IMR-90 (cell line): Measurements from ENCODE around the gene PALM. TPM values are rescaled to one million over a fixed set of nuclear protein-coding genes. Genes with fewer than 3 reads are reported as not detected.

Experiments used
- ATAC-seq: fragments of 200-7000 bp; cut with Tn5 transposase; 2 replicates; pipeline ENCODE4 v1.9.1; 2020; ENCODE audit warnings: low read depth, mild to moderate bottlenecking, moderate library complexity
- BruUV-seq: library from RNA; stranded (reverse); fragments of 400-500 nt; replicated peaks from 2 replicates; lab custom pipeline; 2021; lab: Mats Ljungman, UMichigan
- CTCF ChIA-PET: fragments of 300-600 bp; formaldehyde crosslinking; extraction: SDS; loops from one replicate; lab custom pipeline; 2021; ENCODE audit warnings: antibody characterized with exemption; lab: Yijun Ruan, JAX
- POLR2A ChIA-PET: fragments of 300-600 bp; sonication (Branson Sonifier 250); formaldehyde crosslinking; loops from one replicate; lab custom pipeline; 2022; ENCODE audit warnings: antibody characterized with exemption; ENCODE audit not compliant: unreplicated experiment; lab: Charles Lee
- DNase-seq: peaks from one replicate; pipeline ENCODE4 v3.0.0; 2013
- H2AFZ ChIP-seq: replicated peaks from 2 replicates; pipeline ENCODE3; 2013; ENCODE audit warnings: low read length, mild to moderate bottlenecking; ENCODE audit not compliant: poor library complexity
- H2AK5ac ChIP-seq: 2 replicates; pipeline ENCODE4 v1.6.1; 2013; ENCODE audit warnings: low read depth, low read length, inconsistent platforms
- H2AK9ac ChIP-seq: replicated peaks from 2 replicates; pipeline ENCODE3; 2013; ENCODE audit warnings: mild to moderate bottlenecking, low read depth, low read length, moderate library complexity; ENCODE audit not compliant: poor library complexity
- H2BK120ac ChIP-seq: 2 replicates; pipeline ENCODE4 v1.6.1; 2013; ENCODE audit warnings: low read depth, low read length, inconsistent platforms
- H2BK15ac ChIP-seq: 3 replicates; pipeline ENCODE4 v1.6.1; 2013; ENCODE audit warnings: low read depth, low read length, inconsistent platforms
- H2BK20ac ChIP-seq: 2 replicates; pipeline ENCODE4 v1.6.1; 2013; ENCODE audit warnings: low read depth, mild to moderate bottlenecking, inconsistent platforms, low read length, moderate library complexity
- H2BK5ac ChIP-seq: 2 replicates; pipeline ENCODE4 v1.6.1; 2013; ENCODE audit warnings: mild to moderate bottlenecking, low read depth, low read length, inconsistent platforms; ENCODE audit not compliant: poor library complexity, severe bottlenecking
- H3K14ac ChIP-seq: replicated peaks from 2 replicates; pipeline ENCODE4 v1.6.1; 2013; ENCODE audit warnings: low read depth, low read length, inconsistent platforms
- H3K18ac ChIP-seq: 2 replicates; pipeline ENCODE4 v1.6.1; 2013; ENCODE audit warnings: low read depth, low read length, control low read depth
- H3K23ac ChIP-seq: 2 replicates; pipeline ENCODE4 v1.6.1; 2013; ENCODE audit warnings: low read depth, low read length, inconsistent platforms
- H3K27ac ChIP-seq: 2 replicates; pipeline ENCODE4 v1.5.1; 2013; ENCODE audit warnings: mild to moderate bottlenecking, control low read depth, low read length; ENCODE audit not compliant: insufficient read depth
- H3K27me3 ChIP-seq: 2 replicates; pipeline ENCODE4 v1.6.1; 2013; ENCODE audit warnings: low read length; ENCODE audit not compliant: control insufficient read depth, insufficient read depth
- H3K36me3 ChIP-seq: 2 replicates; pipeline ENCODE4 v1.6.1; 2013; ENCODE audit warnings: low read length, mixed read lengths; ENCODE audit not compliant: control insufficient read depth, insufficient read depth
- H3K4ac ChIP-seq: 2 replicates; pipeline ENCODE4 v1.6.1; 2013; ENCODE audit warnings: low read depth, low read length, inconsistent platforms
- H3K4me1 ChIP-seq: 2 replicates; pipeline ENCODE4 v1.6.1; 2013; ENCODE audit warnings: low read length, mixed read lengths; ENCODE audit not compliant: control insufficient read depth, insufficient read depth
- H3K4me2 ChIP-seq: 2 replicates; pipeline ENCODE4 v1.6.1; 2013; ENCODE audit warnings: low read depth, mild to moderate bottlenecking, control low read depth, low read length, moderate library complexity
- H3K4me3 ChIP-seq: 2 replicates; pipeline ENCODE4 v1.5.1; 2013; ENCODE audit warnings: low read depth, mild to moderate bottlenecking, control low read depth, low read length, moderate library complexity; ENCODE audit not compliant: insufficient read depth
- H3K56ac ChIP-seq: 2 replicates; pipeline ENCODE4 v1.6.1; 2013; ENCODE audit warnings: low read length, inconsistent platforms; ENCODE audit not compliant: insufficient read depth; ENCODE audit errors: extremely low read depth
- H3K79me1 ChIP-seq, 2 experiments: 2 replicates each; pipeline ENCODE4 v1.6.1; 2013; ENCODE audit warnings: low read length in 2 of 2, inconsistent platforms in 1 of 2, low read depth in 1 of 2
- H3K9ac ChIP-seq: 2 replicates; pipeline ENCODE4 v1.6.1; 2013; ENCODE audit warnings: low read depth, low read length, control low read depth
- H3K9me1 ChIP-seq: 2 replicates; pipeline ENCODE4 v1.6.1; 2013; ENCODE audit warnings: low read length, inconsistent platforms; ENCODE audit not compliant: insufficient read depth
- H3K9me3 ChIP-seq: 2 replicates; pipeline ENCODE4 v1.6.1; 2013; ENCODE audit warnings: low read length; ENCODE audit not compliant: control insufficient read depth, insufficient read depth
- H4K20me1 ChIP-seq: 2 replicates; pipeline ENCODE4 v1.6.1; 2013; ENCODE audit warnings: low read length, inconsistent platforms; ENCODE audit not compliant: insufficient read depth
- H4K5ac ChIP-seq: 2 replicates; pipeline ENCODE4 v1.6.1; 2013; ENCODE audit warnings: mild to moderate bottlenecking, low read depth, low read length, control low read depth
- H4K8ac ChIP-seq, 2 experiments: 2 replicates each; pipeline ENCODE4 v1.6.1; 2013; ENCODE audit warnings: low read depth in 2 of 2, low read length in 2 of 2, control low read depth in 1 of 2, inconsistent platforms in 1 of 2
- H4K91ac ChIP-seq: 2 replicates; pipeline ENCODE4 v1.6.1; 2013; ENCODE audit warnings: low read depth, low read length, inconsistent platforms; ENCODE audit not compliant: insufficient read depth
- CHD1 ChIP-seq: IDR thresholded peaks from 2 replicates; pipeline ENCODE4 v1.6.1; 2012; ENCODE audit warnings: low read depth, low read length, improper control_type of control experiment
- CTCF ChIP-seq: conservative IDR thresholded peaks from 2 replicates; pipeline ENCODE4 v1.5.1; 2012; ENCODE audit warnings: mild to moderate bottlenecking, low read depth, low read length, improper control_type of control experiment
- MAFK ChIP-seq: IDR thresholded peaks from 2 replicates; pipeline ENCODE4 v1.6.1; 2012; ENCODE audit warnings: low read depth, low read length, improper control_type of control experiment
- POLR2A ChIP-seq: IDR thresholded peaks from 2 replicates; pipeline ENCODE4 v1.6.1; 2012; ENCODE audit warnings: mild to moderate bottlenecking, low read depth, low read length
- RCOR1 ChIP-seq: IDR thresholded peaks from 2 replicates; pipeline ENCODE4 v1.6.1; 2012; ENCODE audit warnings: mild to moderate bottlenecking, low read length, improper control_type of control experiment; ENCODE audit not compliant: insufficient replicate concordance
- SMC3 ChIP-seq: fragments of 150-350 bp; IDR thresholded peaks from 2 replicates; pipeline ENCODE4 v1.6.1; 2016; ENCODE audit warnings: low read depth, mild to moderate bottlenecking, antibody characterized with exemption, low read length, moderate library complexity
- WGBS, 2 experiments: methylation state at CpG; one replicate each; pipeline versions ENCODE4 v1.1.5 to v1.1.7; 2013; ENCODE audit warnings: missing lambda C conversion rate in 2 of 2; ENCODE audit not compliant: insufficient read length in 1 of 2; ENCODE audit errors: extremely low coverage in 2 of 2; 5-methylcytosine and 5-hydroxymethylcytosine counted together
- dilution Hi-C: fragments of 300-500 bp; cut with HindIII; formaldehyde crosslinking; loops from one replicate; pipeline ENCODE4 v1.14.3; 2018; ENCODE audit warnings: low sequenced_read_pairs; ENCODE audit not compliant: unreplicated experiment
- in situ Hi-C: fragments of 300-500 bp; cut with MboI; formaldehyde crosslinking; loops from 3 replicates; pipeline ENCODE4 v1.14.3; 2019; ENCODE audit warnings: low sequenced_read_pairs, inconsistent platforms, mixed read lengths
- intact Hi-C: fragments of 100-400 bp; cut with micrococcal nuclease; formaldehyde crosslinking; loops from 2 replicates; pipeline ENCODE4 v1.10.0; 2022
- polyA plus RNA-seq, 3 experiments: library from polyadenylated mRNA; depleted of rRNA; stranded (reverse); fragments of >200 nt; gene quantifications; 2 replicates each; pipeline ENCODE4 v1.2.3, GENCODE V29; 2012; ENCODE audit warnings: low replicate concordance in 1 of 3
- total RNA-seq: library from RNA; depleted of rRNA; stranded (reverse); fragments of >200 nt; gene quantifications from 2 replicates; pipeline ENCODE4 v1.2.3, GENCODE V29; 2012

PALM gene
- total and polyA plus RNA-seq, 2 of the 4 experiments (the other 2 are of a cell fraction), result 2.2 to 7.4 TPM

GRCh38 chr19:763181-763580, 54.4 kb downstream of the PALM start:
- POLR2A ChIA-PET, result no interaction called here
- dilution Hi-C loops, result no loop called here
- Histone ChIP-seq H3K4me1 (no peaks in the 10 kb centered on the region), H3K27me3 (no peaks in the 10 kb centered on the region; the same call in 1 of the 2 replicates), H3K4ac (no peak overlapping the region), H3K79me1 (no peaks in the 10 kb centered on the region), H3K9me1 (no peaks in the 10 kb centered on the region), H2BK5ac (no peak overlapping the region), H3K23ac (no peak overlapping the region), H3K9me3 (peaks cover 11% of the 10 kb centered on the region; the same call in 1 of the 2 replicates), H2AK5ac (no peak overlapping the region), H2BK15ac (no peak overlapping the region), H4K91ac (no peak overlapping the region), H3K4me2 (no peak overlapping the region), H2BK20ac (no peak overlapping the region), H4K5ac (no peak overlapping the region), H3K27ac (no peak overlapping the region), H4K20me1 (no peaks in the 10 kb centered on the region), H3K18ac (no peak overlapping the region), H3K36me3 (no peaks in the 10 kb centered on the region), H3K56ac (no peak overlapping the region), H3K14ac (no peak overlapping the region), H3K9ac (no peak overlapping the region), H4K8ac (no peak overlapping the region), H2AFZ (no peak overlapping the region), H2AK9ac (no peak overlapping the region), H3K4me3 (no peak overlapping the region), H2BK120ac (no peak overlapping the region)
- in situ Hi-C loops, result loop anchor here (10.0 kb wide), 1 partner anchor 222 kb away; the partner anchor contains the start of gene WDR18
- DNase-seq (no peak), ATAC-seq (no peak)
- intact Hi-C loops, result no loop called here
- no peak for TF ChIP-seq POLR2A
- TF ChIP-seq SMC3, result no peak
- TF ChIP-seq RCOR1, result no peak
- TF ChIP-seq CHD1, result no peak
- TF ChIP-seq CTCF, result no peak
- no peak for TF ChIP-seq MAFK
- BruUV-seq, result no TSS peak
- whole genome bisulfite sequencing, 2 experiments, result 84% methylated on average over 6 of the region's 10 CpGs; no CpG with 5 or more reads in 1 of the 2 experiments
- CTCF ChIA-PET, result interaction anchor here (0.5 kb wide), 1 partner anchor 193 kb away, joined by 3 read pairs; no protein-coding TSS in a partner anchor
